Naive thymus-derived CD4-positive, alpha-beta T cell (primary cell): ENCODE results near the gene TREML4. TPM values are rescaled to one million over a fixed set of nuclear protein-coding genes. Genes with fewer than 3 reads are reported as not detected.
A peak's percentile ranks its signal among the peaks of the same experiment; 100 is the strongest.

Experiments used
- ATAC-seq: fragments of 150-1000 bp; cut with Tn5 transposase; 2 replicates; pipeline ENCODE4 v1.10.0; 2021; ENCODE audit warnings: mild to moderate bottlenecking, moderate library complexity
- CTCF ChIA-PET: fragments of 350-600 bp; sonication (Branson Sonifier 250); formaldehyde crosslinking; loops from one replicate; lab custom pipeline; 2021; ENCODE audit warnings: antibody characterized with exemption; lab: Charles Lee
- POLR2A ChIA-PET: fragments of 350-600 bp; sonication (Branson Sonifier 250); formaldehyde crosslinking; loops from one replicate; lab custom pipeline; 2021; ENCODE audit warnings: antibody characterized with exemption, inconsistent platforms; lab: Charles Lee
- DNase-seq, 9 donors: peaks; one replicate each; pipeline versions ENCODE4 v3.0.0 to v3.0.0-alpha.2; 2020 to 2022; ENCODE audit warnings: mixed read lengths in 1 of 9
- H3K27ac ChIP-seq: one replicate; pipeline ENCODE4 v1.7.0; 2013; ENCODE audit warnings: mild to moderate bottlenecking, low read depth, low read length, moderate library complexity
- H3K27me3 ChIP-seq, 2 donors: one replicate each; pipeline ENCODE4 v1.7.0; 2013; ENCODE audit warnings: low read length in 2 of 2, mild to moderate bottlenecking in 2 of 2, moderate library complexity in 2 of 2; ENCODE audit not compliant: control insufficient read depth in 2 of 2, insufficient read depth in 2 of 2
- H3K36me3 ChIP-seq, 3 experiments: 1 replicate in 2 of 3; 2 replicates in 1 of 3; pipeline ENCODE4 v1.7.0; 2013; ENCODE audit warnings: low read length in 3 of 3, mild to moderate bottlenecking in 3 of 3, moderate library complexity in 1 of 3; ENCODE audit not compliant: insufficient read depth in 3 of 3, control insufficient read depth in 2 of 3
- H3K4me1 ChIP-seq, 2 donors: one replicate each; pipeline ENCODE4 v1.7.0; 2013; ENCODE audit warnings: low read length in 2 of 2, mild to moderate bottlenecking in 2 of 2, moderate library complexity in 1 of 2; ENCODE audit not compliant: control insufficient read depth in 2 of 2, insufficient read depth in 2 of 2
- H3K4me3 ChIP-seq: 2 replicates; pipeline ENCODE4 v1.7.0; 2013; ENCODE audit warnings: mild to moderate bottlenecking, low read length
- H3K9me3 ChIP-seq, 3 experiments: 1 replicate in 2 of 3; 2 replicates in 1 of 3; pipeline ENCODE4 v1.7.0; 2013; ENCODE audit warnings: low read length in 3 of 3; ENCODE audit not compliant: control insufficient read depth in 2 of 3
- H3K27ac Mint-ChIP-seq, 9 donors: one replicate each; pipeline ENCODE4 v1.8.0; 2020 to 2022; ENCODE audit warnings: mixed read lengths in 9 of 9, mild to moderate bottlenecking in 8 of 9, moderate library complexity in 5 of 9, inconsistent platforms in 2 of 9
- H3K27me3 Mint-ChIP-seq, 5 donors: one replicate each; pipeline ENCODE4 v1.8.0; 2021 to 2022; ENCODE audit warnings: mixed read lengths in 5 of 5, mild to moderate bottlenecking in 1 of 5
- H3K36me3 Mint-ChIP-seq, 5 donors: one replicate each; pipeline ENCODE4 v1.8.0; 2020 to 2022; ENCODE audit warnings: mixed read lengths in 5 of 5, mild to moderate bottlenecking in 3 of 5, inconsistent platforms in 1 of 5
- H3K4me1 Mint-ChIP-seq, 7 donors: one replicate each; pipeline ENCODE4 v1.8.0; 2020 to 2022; ENCODE audit warnings: mixed read lengths in 7 of 7, mild to moderate bottlenecking in 3 of 7, inconsistent platforms in 1 of 7
- H3K4me3 Mint-ChIP-seq, 10 donors: one replicate each; pipeline ENCODE4 v1.8.0; 2020 to 2022; ENCODE audit warnings: mild to moderate bottlenecking in 10 of 10, mixed read lengths in 10 of 10, moderate library complexity in 6 of 10, inconsistent platforms in 2 of 10
- H3K9me3 Mint-ChIP-seq, 11 donors: one replicate each; pipeline ENCODE4 v1.8.0; 2020 to 2022; ENCODE audit warnings: mixed read lengths in 11 of 11, mild to moderate bottlenecking in 4 of 11, inconsistent platforms in 1 of 11, moderate library complexity in 1 of 11
- intact Hi-C, 2 donors: fragments of 100-400 bp; cut with micrococcal nuclease; formaldehyde crosslinking; loops; one replicate each; pipeline ENCODE4 v1.15.1; 2023
- polyA plus RNA-seq, 2 donors: library from polyadenylated mRNA; unstranded; fragments of 300-500 nt; fragmentation: Illumina TruSeq; gene quantifications; one replicate each; pipeline ENCODE4 v1.2.3, GENCODE V29; 2021
- total RNA-seq, 6 experiments: library from RNA in 5 of 6; stranded (reverse) in 5 of 6; gene quantifications; 1 replicate in 5 of 6; 2 replicates in 1 of 6; pipeline ENCODE4 v1.2.3 and lab custom pipeline; 2021 to 2026

TREML4 gene
- total and polyA plus RNA-seq, 7 experiments from 2014 or later, result 3.1 TPM; not detected in 6

- ATAC-seq (no peak), DNase-seq (no peak)
- Mint-ChIP-seq H3K4me1 (peaks cover 39 to 69% (median 59%) of the 10 kb centered on the region in 7 donors), H3K9me3 (peaks cover 0 to 12% (median 6%) of the 10 kb centered on the region in 11 donors), H3K36me3 (peaks cover 3 to 68% (median 21%) of the 10 kb centered on the region in 5 donors), H3K27me3 (no peaks in the 10 kb centered on the region), H3K4me3 (peak overlapping the region in 1 of 10 donors; percentile 13), H3K27ac (peak overlapping the region; percentile 10 to 88 (median 71))
- H3K4me1 ChIP-seq, result peaks cover 0 to 10% of the 10 kb centered on the region in 2 donors
- ChIA-PET CTCF (no interaction called here), POLR2A (no interaction called here)
- no peak overlapping the region for H3K4me3 ChIP-seq
- no peak overlapping the region for H3K27ac ChIP-seq
- peaks cover 0 to 9% (median 0%) of the 10 kb centered on the region in 3 experiments for H3K9me3 ChIP-seq
- no peaks in the 10 kb centered on the region for H3K27me3 ChIP-seq
- peaks cover 0 to 17% (median 0%) of the 10 kb centered on the region in 3 experiments for H3K36me3 ChIP-seq
- intact Hi-C loops, result no loop called here
These were observed 34.9 kb upstream of the TREML4 start for GRCh38 chr6:41193171-41193734.

GRCh38 chr6:41193884-41194283, 34.3 kb upstream of the TREML4 start:
- peak overlapping the region; percentile 33 for H3K27ac ChIP-seq
- H3K36me3 Mint-ChIP-seq, result peaks cover 3 to 67% (median 21%) of the 10 kb centered on the region in 5 donors
- H3K4me3 ChIP-seq, result no peak overlapping the region
- H3K27me3 ChIP-seq, result no peaks in the 10 kb centered on the region
- ChIA-PET POLR2A (no interaction called here), CTCF (no interaction called here)
- H3K36me3 ChIP-seq, result peaks cover 0 to 17% (median 0%) of the 10 kb centered on the region in 3 experiments
- intact Hi-C loops, result no loop called here
- H3K27me3 Mint-ChIP-seq, result no peaks in the 10 kb centered on the region
- no peak for DNase-seq
- H3K4me1 ChIP-seq, result peaks cover 0 to 11% of the 10 kb centered on the region in 2 donors
- H3K9me3 ChIP-seq, result peaks cover 0 to 9% (median 0%) of the 10 kb centered on the region in 3 experiments
- peak overlapping the region in 7 of 9 donors; percentile 36 to 96 (median 75) for H3K27ac Mint-ChIP-seq
- no peak overlapping the region for H3K4me3 Mint-ChIP-seq
- H3K4me1 Mint-ChIP-seq, result peaks cover 34 to 70% (median 57%) of the 10 kb centered on the region in 7 donors
- H3K9me3 Mint-ChIP-seq, result peaks cover 0 to 12% (median 6%) of the 10 kb centered on the region in 11 donors
- ATAC-seq, result no peak

GRCh38 chr6:41194386-41194785, 33.8 kb upstream of the TREML4 start:
- H3K4me3 Mint-ChIP-seq, result peak overlapping the region in 1 of 10 donors; percentile 16

GRCh38 chr6:41197234-41197633, 30.9 kb upstream of the TREML4 start:
- POLR2A ChIA-PET, result interaction anchor here (1.1 kb wide), 1 partner anchor 8 kb away, joined by 3 read pairs; no protein-coding TSS in a partner anchor

More at GRCh38 chr6:41194386-41194785, 33.8 kb upstream of the TREML4 start:
- ATAC-seq (no peak), DNase-seq (no peak)
- Mint-ChIP-seq H3K9me3 (peaks cover 0 to 12% (median 6%) of the 10 kb centered on the region in 11 donors), H3K27ac (peak overlapping the region in 8 of 9 donors; percentile 30 to 96 (median 74)), H3K36me3 (peaks cover 2 to 64% (median 18%) of the 10 kb centered on the region in 5 donors), H3K4me1 (peaks cover 37 to 74% (median 60%) of the 10 kb centered on the region in 7 donors), H3K27me3 (no peaks in the 10 kb centered on the region)
- Histone ChIP-seq H3K27ac (peak overlapping the region; percentile 33), H3K9me3 (peaks cover 0 to 9% (median 0%) of the 10 kb centered on the region in 3 experiments), H3K36me3 (peaks cover 0 to 17% (median 0%) of the 10 kb centered on the region in 3 experiments), H3K27me3 (no peaks in the 10 kb centered on the region), H3K4me1 (peaks cover 2 to 13% of the 10 kb centered on the region in 2 donors), H3K4me3 (no peak overlapping the region)
- CTCF ChIA-PET, result interaction anchor here (1.4 kb wide), 1 partner anchor 12 kb away, joined by 6 read pairs; no protein-coding TSS in a partner anchor
- POLR2A ChIA-PET, result no interaction called here
- intact Hi-C loops, result no loop called here

GRCh38 chr6:41199552-41200246, 28.4 kb upstream of the TREML4 start:
- intact Hi-C loops, result loop anchor here (1.0 to 5.0 kb wide), 7 partner anchors 17 to 348 kb away; partner anchors contain the start of genes FOXP4 (in 2 of the 2), NFYA (in 2 of the 2) and OARD1 (in 2 of the 2)
- Histone ChIP-seq H3K27me3 (no peaks in the 10 kb centered on the region), H3K4me1 (peaks cover 47 to 55% of the 10 kb centered on the region in 2 donors), H3K36me3 (peaks cover 0 to 8% (median 0%) of the 10 kb centered on the region in 3 experiments), H3K4me3 (peak overlapping the region; percentile 10), H3K27ac (peak overlapping the region; percentile 88), H3K9me3 (no peaks in the 10 kb centered on the region)
- Mint-ChIP-seq H3K27ac (peak overlapping the region; percentile 95 to 100 (median 98)), H3K27me3 (no peaks in the 10 kb centered on the region), H3K4me3 (peak overlapping the region; percentile 76 to 84 (median 82)), H3K4me1 (peaks cover 59 to 95% (median 87%) of the 10 kb centered on the region in 7 donors), H3K9me3 (peaks cover 0 to 2% (median 0%) of the 10 kb centered on the region in 11 donors), H3K36me3 (peaks cover 0 to 28% (median 6%) of the 10 kb centered on the region in 5 donors)
- DNase-seq (peak in 3 of 9 donors; percentile 7 to 31 (median 11)), ATAC-seq (peak; percentile 42)
- ChIA-PET CTCF (interaction anchor here (1.2 to 3.0 kb wide), 5 partner anchors 9 to 484 kb away, joined by 3 to 9 read pairs (median 4); no protein-coding TSS in a partner anchor), POLR2A (interaction anchor here (0.6 to 1.8 kb wide), 3 partner anchors 90 to 134 kb away, joined by 3 to 8 read pairs (median 4); partner anchors contain the start of genes NFYA and OARD1)

More at GRCh38 chr6:41197234-41197633, 30.9 kb upstream of the TREML4 start:
- H3K4me1 Mint-ChIP-seq, result peaks cover 57 to 95% (median 85%) of the 10 kb centered on the region in 7 donors
- H3K27ac Mint-ChIP-seq, result peak overlapping the region; percentile 31 to 100 (median 80)
- Histone ChIP-seq H3K4me3 (no peak overlapping the region), H3K4me1 (peaks cover 29 to 35% of the 10 kb centered on the region in 2 donors), H3K27ac (peak overlapping the region; percentile 32), H3K27me3 (no peaks in the 10 kb centered on the region), H3K9me3 (no peaks in the 10 kb centered on the region), H3K36me3 (peaks cover 0 to 14% (median 0%) of the 10 kb centered on the region in 3 experiments)
- no peak for DNase-seq
- H3K4me3 Mint-ChIP-seq, result no peak overlapping the region
- CTCF ChIA-PET, result interaction anchor here (0.8 to 2.0 kb wide), 3 partner anchors 9 to 193 kb away, joined by 3 to 6 read pairs (median 3); no protein-coding TSS in a partner anchor
- no peaks in the 10 kb centered on the region for H3K27me3 Mint-ChIP-seq
- H3K36me3 Mint-ChIP-seq, result peaks cover 0 to 43% (median 11%) of the 10 kb centered on the region in 5 donors
- intact Hi-C loops, result no loop called here
- ATAC-seq, result no peak
- H3K9me3 Mint-ChIP-seq, result no peaks in the 10 kb centered on the region
